Parathyroid adenoma (tissue), 2 donors: ENCODE measurements around the gene ZKSCAN1.

Experiments used
- H2AFZ ChIP-seq: fragments of 300-600 bp; sonication (generic); one replicate; pipeline ENCODE4 v1.7.0; 2017; ENCODE audit warnings: antibody characterized with exemption, mild to moderate bottlenecking
- H3K27ac ChIP-seq: fragments of 300-600 bp; sonication (generic); one replicate; pipeline ENCODE4 v1.7.0; 2017
- H3K27me3 ChIP-seq: fragments of 300-600 bp; sonication (generic); one replicate; pipeline ENCODE4 v1.7.0; 2017; ENCODE audit warnings: low read length; ENCODE audit not compliant: control insufficient read depth, insufficient read depth
- H3K36me3 ChIP-seq: fragments of 300-600 bp; sonication (generic); one replicate; pipeline ENCODE4 v1.7.0; 2017; ENCODE audit warnings: low read length; ENCODE audit not compliant: control insufficient read depth, insufficient read depth
- H3K4me1 ChIP-seq: fragments of 300-600 bp; sonication (generic); one replicate; pipeline ENCODE4 v1.7.0; 2017; ENCODE audit warnings: control low read depth
- H3K4me2 ChIP-seq: fragments of 300-600 bp; sonication (generic); one replicate; pipeline ENCODE4 v1.7.0; 2017; ENCODE audit warnings: low read length
- H3K4me3 ChIP-seq: fragments of 300-600 bp; sonication (generic); one replicate; pipeline ENCODE4 v1.7.0; 2017; ENCODE audit warnings: low read depth, low read length
- H3K79me2 ChIP-seq: fragments of 300-600 bp; sonication (generic); one replicate; pipeline ENCODE4 v1.7.0; 2017; ENCODE audit warnings: control low read depth
- H3K9ac ChIP-seq: fragments of 300-600 bp; sonication (generic); one replicate; pipeline ENCODE4 v1.7.0; 2017; ENCODE audit warnings: mild to moderate bottlenecking
- H3K9me3 ChIP-seq: fragments of 300-600 bp; sonication (generic); one replicate; pipeline ENCODE4 v1.7.0; 2017; ENCODE audit warnings: low read length; ENCODE audit not compliant: control insufficient read depth
- CTCF ChIP-seq: fragments of 300-600 bp; sonication (generic); IDR thresholded peaks from one replicate; pipeline ENCODE4 v1.7.0; 2017; ENCODE audit warnings: antibody characterized with exemption, mild to moderate bottlenecking
- donor health status: primary hyperparathyroidism.

ZKSCAN1 gene

GRCh38 chr7:100090527-100091410 is 75.4 kb downstream of the ZKSCAN1 start:
- no peak overlapping the region for H3K4me3 ChIP-seq
- H3K27ac ChIP-seq = no peak overlapping the region
- no peak overlapping the region for H3K9ac ChIP-seq
- H3K79me2 ChIP-seq = no peaks in the 10 kb centered on the region
- H3K36me3 ChIP-seq = no peaks in the 10 kb centered on the region
- H3K27me3 ChIP-seq = no peaks in the 10 kb centered on the region
- no peak overlapping the region for H2AFZ ChIP-seq
- H3K4me1 ChIP-seq = peaks cover 11% of the 10 kb centered on the region
- no peak overlapping the region for H3K4me2 ChIP-seq
- no peaks in the 10 kb centered on the region for H3K9me3 ChIP-seq
- no peak for TF ChIP-seq CTCF
